T-helper 17 cell (primary cell): ENCODE results near the gene WDR88. TPM values are rescaled to one million over a fixed set of nuclear protein-coding genes. Genes with fewer than 3 reads are reported as not detected.
"Not testable (repeated sequence)": the region's sequence is repeated elsewhere in the genome, so short reads cannot be mapped to it uniquely, and the experiment has no call there.

Experiments
- ATAC-seq: fragments of 150-1000 bp; cut with Tn5 transposase; 2 replicates; pipeline ENCODE4 v1.10.0; 2021; ENCODE audit warnings: mild to moderate bottlenecking, moderate library complexity
- DNase-seq, 3 donors: peaks; one replicate each; pipeline versions ENCODE4 v3.0.0 to v3.0.0-alpha.2; 2020 to 2021
- H3K9me3 ChIP-seq: one replicate; pipeline ENCODE4 v1.7.0; 2013; ENCODE audit warnings: low read length, mild to moderate bottlenecking; ENCODE audit not compliant: control insufficient read depth, poor library complexity, severe bottlenecking
- H3K27ac Mint-ChIP-seq: one replicate; pipeline ENCODE4 v1.8.0; 2022; ENCODE audit warnings: mild to moderate bottlenecking, moderate library complexity, mixed read lengths
- H3K27me3 Mint-ChIP-seq: one replicate; pipeline ENCODE4 v1.8.0; 2022; ENCODE audit warnings: mixed read lengths
- H3K36me3 Mint-ChIP-seq: one replicate; pipeline ENCODE4 v1.8.0; 2022; ENCODE audit warnings: low read depth, mixed read lengths
- H3K4me1 Mint-ChIP-seq: one replicate; pipeline ENCODE4 v1.8.0; 2022; ENCODE audit warnings: mild to moderate bottlenecking, mixed read lengths
- H3K4me3 Mint-ChIP-seq: one replicate; pipeline ENCODE4 v1.8.0; 2022; ENCODE audit warnings: mild to moderate bottlenecking, moderate library complexity, mixed read lengths
- total RNA-seq, 4 donors: library from RNA in 2 of 4; stranded (reverse) in 2 of 4; gene quantifications; one replicate each; pipeline ENCODE4 v1.2.3 and lab custom pipeline; 2022 to 2026

The WDR88 gene
- total RNA-seq, 2 donors from 2014 or later: not detected

GRCh38 chr19:33110137-33110910, 21.6 kb upstream of the WDR88 start:
- no peaks in the 10 kb centered on the region for H3K27me3 Mint-ChIP-seq
- DNase-seq (no peak), ATAC-seq (no peak)
- no peak overlapping the region for H3K4me3 Mint-ChIP-seq
- no peak overlapping the region for H3K27ac Mint-ChIP-seq
- peaks cover 10% of the 10 kb centered on the region for H3K36me3 Mint-ChIP-seq
- peaks cover 2% of the 10 kb centered on the region for H3K4me1 Mint-ChIP-seq
- H3K9me3 ChIP-seq: no peaks in the 10 kb centered on the region

- Mint-ChIP-seq H3K27ac (no peak overlapping the region), H3K4me1 (peaks cover 2% of the 10 kb centered on the region), H3K27me3 (no peaks in the 10 kb centered on the region), H3K36me3 (peaks cover 12% of the 10 kb centered on the region), H3K4me3 (no peak overlapping the region)
- DNase-seq: no peak
- no peak for ATAC-seq
- H3K9me3 ChIP-seq: no peaks in the 10 kb centered on the region
These were observed 20.3 kb upstream of the WDR88 start for GRCh38 chr19:33111587-33111986.

- Mint-ChIP-seq H3K27me3 (no peaks in the 10 kb centered on the region), H3K36me3 (peaks cover 10% of the 10 kb centered on the region), H3K4me1 (no peaks in the 10 kb centered on the region), H3K27ac (no peak overlapping the region), H3K4me3 (no peak overlapping the region)
- DNase-seq (no peak), ATAC-seq (no peak)
- H3K9me3 ChIP-seq: no peaks in the 10 kb centered on the region
These were observed 17.6 kb upstream of the WDR88 start for GRCh38 chr19:33114312-33114711.

GRCh38 chr19:33117501-33117900, 14.4 kb upstream of the WDR88 start:
- ATAC-seq: no peak
- Mint-ChIP-seq H3K36me3 (peaks cover 5% of the 10 kb centered on the region), H3K4me1 (no peaks in the 10 kb centered on the region), H3K27me3 (no peaks in the 10 kb centered on the region), H3K4me3 (no peak overlapping the region), H3K27ac (no peak overlapping the region)
- no peaks in the 10 kb centered on the region for H3K9me3 ChIP-seq
- no peak for DNase-seq

GRCh38 chr19:33118643-33119042, 13.3 kb upstream of the WDR88 start:
- Mint-ChIP-seq H3K27ac (peak overlapping the region; percentile 54), H3K36me3 (peaks cover 5% of the 10 kb centered on the region)

GRCh38 chr19:33124207-33125098, 7.5 kb upstream of the WDR88 start:
- DNase-seq (no peak), ATAC-seq (no peak)
- H3K4me1 Mint-ChIP-seq: peaks cover 4% of the 10 kb centered on the region
- no peaks in the 10 kb centered on the region for H3K27me3 Mint-ChIP-seq
- H3K4me3 Mint-ChIP-seq: peak overlapping the region; percentile 31
- H3K27ac Mint-ChIP-seq: no peak overlapping the region
- H3K9me3 ChIP-seq: no peaks in the 10 kb centered on the region
- no peaks in the 10 kb centered on the region for H3K36me3 Mint-ChIP-seq

More at GRCh38 chr19:33118643-33119042, 13.3 kb upstream of the WDR88 start:
- ATAC-seq: no peak
- no peaks in the 10 kb centered on the region for H3K4me1 Mint-ChIP-seq
- no peak for DNase-seq
- H3K9me3 ChIP-seq: no peaks in the 10 kb centered on the region
- no peak overlapping the region for H3K4me3 Mint-ChIP-seq
- H3K27me3 Mint-ChIP-seq: no peaks in the 10 kb centered on the region

- ATAC-seq (peak; percentile 91), DNase-seq (peak in 2 of 3 donors; percentile 19 to 27)
- H3K27ac Mint-ChIP-seq: no peak overlapping the region
- peaks cover 4% of the 10 kb centered on the region for H3K4me1 Mint-ChIP-seq
- no peaks in the 10 kb centered on the region for H3K9me3 ChIP-seq
- H3K36me3 Mint-ChIP-seq: no peaks in the 10 kb centered on the region
- H3K4me3 Mint-ChIP-seq: no peak overlapping the region
- H3K27me3 Mint-ChIP-seq: no peaks in the 10 kb centered on the region
These were observed 6.0 kb upstream of the WDR88 start for GRCh38 chr19:33125929-33126388.

- H3K4me1 Mint-ChIP-seq, H3K36me3 Mint-ChIP-seq: not testable (repeated sequence)
These were observed 5.2 kb upstream of the WDR88 start for GRCh38 chr19:33126712-33127111.

GRCh38 chr19:33129901-33130300, 2.0 kb upstream of the WDR88 start:
- Mint-ChIP-seq H3K27ac (no peak overlapping the region), H3K4me3 (no peak overlapping the region), H3K36me3 (no peaks in the 10 kb centered on the region), H3K4me1 (peaks cover 4% of the 10 kb centered on the region), H3K27me3 (no peaks in the 10 kb centered on the region)
- H3K9me3 ChIP-seq: no peaks in the 10 kb centered on the region
- no peak for DNase-seq
- ATAC-seq: no peak

More at GRCh38 chr19:33126712-33127111, 5.2 kb upstream of the WDR88 start:
- not testable (repeated sequence) for ATAC-seq, H3K27ac Mint-ChIP-seq, H3K4me3 Mint-ChIP-seq, H3K27me3 Mint-ChIP-seq, H3K9me3 ChIP-seq, DNase-seq

- no peaks in the 10 kb centered on the region for H3K9me3 ChIP-seq
- ATAC-seq: no peak
- no peaks in the 10 kb centered on the region for H3K36me3 Mint-ChIP-seq
- no peak overlapping the region for H3K27ac Mint-ChIP-seq
- no peak for DNase-seq
- H3K27me3 Mint-ChIP-seq: no peaks in the 10 kb centered on the region
- H3K4me3 Mint-ChIP-seq: no peak overlapping the region
- peaks cover 4% of the 10 kb centered on the region for H3K4me1 Mint-ChIP-seq
These were observed 1.5 kb upstream of the WDR88 start for GRCh38 chr19:33130433-33130832.

GRCh38 chr19:33132425-33132824, 511 bp downstream of the WDR88 start:
- ATAC-seq (no peak), DNase-seq (no peak)
- Mint-ChIP-seq H3K27me3 (no peaks in the 10 kb centered on the region), H3K36me3 (no peaks in the 10 kb centered on the region), H3K4me1 (no peaks in the 10 kb centered on the region), H3K4me3 (no peak overlapping the region), H3K27ac (no peak overlapping the region)
- no peaks in the 10 kb centered on the region for H3K9me3 ChIP-seq

- H3K4me3 Mint-ChIP-seq: no peak overlapping the region
- H3K27me3 Mint-ChIP-seq: no peaks in the 10 kb centered on the region
- no peaks in the 10 kb centered on the region for H3K4me1 Mint-ChIP-seq
- ATAC-seq: no peak
- H3K36me3 Mint-ChIP-seq: no peaks in the 10 kb centered on the region
- H3K9me3 ChIP-seq: no peaks in the 10 kb centered on the region
- no peak for DNase-seq
- no peak overlapping the region for H3K27ac Mint-ChIP-seq
These were observed 1.6 kb downstream of the WDR88 start for GRCh38 chr19:33133438-33134031.

- no peak overlapping the region for H3K27ac Mint-ChIP-seq
- H3K27me3 Mint-ChIP-seq: no peaks in the 10 kb centered on the region
- ATAC-seq (peak; percentile 74), DNase-seq (no peak)
- no peaks in the 10 kb centered on the region for H3K36me3 Mint-ChIP-seq
- H3K9me3 ChIP-seq: no peaks in the 10 kb centered on the region
- peak overlapping the region; percentile 69 for H3K4me3 Mint-ChIP-seq
- no peaks in the 10 kb centered on the region for H3K4me1 Mint-ChIP-seq
These were observed 2.7 kb downstream of the WDR88 start for GRCh38 chr19:33134571-33135041.
